Endodermal cell (in vitro differentiated cells): Measurements from ENCODE around the gene ZNF160. TPM values are rescaled to one million over a fixed set of nuclear protein-coding genes. Genes with fewer than 3 reads are reported as not detected.

Experiments used
- DNase-seq: peaks from one replicate; pipeline ENCODE4 v3.0.0-alpha.2; 2017
- H3K27ac ChIP-seq: 2 replicates; pipeline ENCODE4 v1.5.1; 2013; ENCODE audit warnings: mild to moderate bottlenecking, low read depth, low read length, moderate library complexity
- H3K27me3 ChIP-seq: 2 replicates; pipeline ENCODE4 v1.6.1; 2013; ENCODE audit warnings: mild to moderate bottlenecking, low read length, moderate library complexity; ENCODE audit not compliant: insufficient read depth, control insufficient read depth, poor library complexity, severe bottlenecking
- H3K36me3 ChIP-seq: 2 replicates; pipeline ENCODE4 v1.7.0; 2013; ENCODE audit warnings: mild to moderate bottlenecking, low read length, moderate library complexity; ENCODE audit not compliant: control insufficient read depth, insufficient read depth
- H3K4me1 ChIP-seq: one replicate; pipeline ENCODE4 v1.7.0; 2013; ENCODE audit warnings: low read length; ENCODE audit not compliant: control insufficient read depth, insufficient read depth
- H3K4me3 ChIP-seq: 2 replicates; pipeline ENCODE4 v1.5.1; 2013; ENCODE audit warnings: mild to moderate bottlenecking, low read length, moderate library complexity
- H3K9ac ChIP-seq: 2 replicates; pipeline ENCODE4 v1.6.1; 2013; ENCODE audit warnings: mild to moderate bottlenecking, low read length, moderate library complexity; ENCODE audit not compliant: poor library complexity, severe bottlenecking; ENCODE audit errors: extremely low read depth
- H3K9me3 ChIP-seq: 2 replicates; pipeline ENCODE4 v1.6.1; 2013; ENCODE audit warnings: mild to moderate bottlenecking, low read length, moderate library complexity; ENCODE audit not compliant: control insufficient read depth
- H3K27ac Mint-ChIP-seq: 2 replicates; pipeline ENCODE4 v1.8.0; 2020; ENCODE audit warnings: mixed read lengths
- H3K27me3 Mint-ChIP-seq: 2 replicates; pipeline ENCODE4 v1.8.0; 2021; ENCODE audit warnings: mild to moderate bottlenecking, mixed read lengths; ENCODE audit not compliant: insufficient read depth
- H3K36me3 Mint-ChIP-seq: 2 replicates; pipeline ENCODE4 v1.8.0; 2020; ENCODE audit warnings: low read depth, mixed read lengths
- H3K4me1 Mint-ChIP-seq: 2 replicates; pipeline ENCODE4 v1.8.0; 2020; ENCODE audit warnings: mixed read lengths
- H3K4me3 Mint-ChIP-seq: 2 replicates; pipeline ENCODE4 v1.8.0; 2020; ENCODE audit warnings: mild to moderate bottlenecking, moderate library complexity, mixed read lengths
- H3K9me3 Mint-ChIP-seq: 2 replicates; pipeline ENCODE4 v1.8.0; 2020; ENCODE audit warnings: mild to moderate bottlenecking, mixed read lengths
- CTCF ChIP-seq: fragments of 200-600 bp; sonication (generic); conservative IDR thresholded peaks from 2 replicates; pipeline ENCODE4 v1.5.0; 2021; ENCODE audit warnings: antibody characterized with exemption, mild to moderate bottlenecking
- WGBS, 2 experiments: methylation state at CpG; one replicate each; pipeline versions ENCODE4 v1.1.5 to v1.1.7; 2013; ENCODE audit warnings: missing lambda C conversion rate in 2 of 2, mixed read lengths in 1 of 2; ENCODE audit not compliant: insufficient coverage in 1 of 2, insufficient read length in 1 of 2; 5-methylcytosine and 5-hydroxymethylcytosine counted together
- total RNA-seq, 2 donors: library from RNA; stranded (reverse); fragmentation: NEBNext Ultra II Directional in 1 of 2; extraction: Animal tissue kit (Norgen Biotek cat#: 25700) in 1 of 2; gene quantifications; 2 replicates in 1 of 2; 3 replicates in 1 of 2; pipeline ENCODE4 v1.2.1, GENCODE V29; 2021

ZNF160 gene
- total RNA-seq, 2 donors from 2014 or later: 51.7 to 78.3 TPM

- TF ChIP-seq CTCF: peak; percentile 45
- H3K4me1 Mint-ChIP-seq: peaks cover 5% of the 10 kb centered on the region
Observed at GRCh38 chr19:53091413-53092254, 11.6 kb downstream of the ZNF160 start.

DNA sequence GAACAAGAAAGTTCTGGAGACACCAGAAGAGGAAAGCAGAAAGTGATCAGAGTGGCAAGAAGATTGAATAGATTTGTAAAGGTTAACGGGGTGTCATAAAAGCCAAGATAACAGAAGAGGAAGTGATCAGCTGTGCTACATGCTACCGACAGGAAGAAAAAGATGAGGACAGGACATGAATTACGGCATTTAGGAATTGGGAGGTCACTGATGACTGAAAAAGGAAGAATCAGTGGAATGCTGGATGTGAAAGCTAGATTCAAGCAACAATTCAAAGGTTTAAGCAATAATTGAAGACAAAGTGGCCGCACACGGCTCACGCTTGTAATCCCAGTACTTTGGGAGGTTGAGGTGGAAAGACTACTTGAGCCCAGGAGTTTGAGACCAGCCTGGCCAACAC is 15.1 kb downstream of the ZNF160 start:
- no peaks in the 10 kb centered on the region for H3K9me3 Mint-ChIP-seq
- H3K4me3 Mint-ChIP-seq: no peak overlapping the region
- H3K4me1 Mint-ChIP-seq: no peaks in the 10 kb centered on the region
- TF ChIP-seq CTCF: no peak
- H3K9ac ChIP-seq: no peak overlapping the region
- no peaks in the 10 kb centered on the region for H3K27me3 Mint-ChIP-seq
- no peak overlapping the region for H3K27ac ChIP-seq
- H3K36me3 ChIP-seq: peaks cover 71% of the 10 kb centered on the region
- no peak overlapping the region for H3K4me3 ChIP-seq
- WGBS, 2 experiments: 89 to 92% methylated on average over 3 to 6 of the region's 6 CpGs
- no peaks in the 10 kb centered on the region for H3K9me3 ChIP-seq
- no peaks in the 10 kb centered on the region for H3K27me3 ChIP-seq
- no peak overlapping the region for H3K27ac Mint-ChIP-seq
- DNase-seq: no peak
- H3K36me3 Mint-ChIP-seq: peaks cover 83% of the 10 kb centered on the region
- no peaks in the 10 kb centered on the region for H3K4me1 ChIP-seq

More at GRCh38 chr19:53091413-53092254, 11.6 kb downstream of the ZNF160 start:
- Histone ChIP-seq H3K36me3 (peaks cover 67% of the 10 kb centered on the region), H3K9me3 (no peaks in the 10 kb centered on the region), H3K27ac (no peak overlapping the region), H3K4me1 (no peaks in the 10 kb centered on the region), H3K27me3 (no peaks in the 10 kb centered on the region), H3K4me3 (no peak overlapping the region), H3K9ac (no peak overlapping the region)
- Mint-ChIP-seq H3K27ac (no peak overlapping the region), H3K27me3 (no peaks in the 10 kb centered on the region), H3K4me3 (no peak overlapping the region), H3K9me3 (no peaks in the 10 kb centered on the region), H3K36me3 (peaks cover 62% of the 10 kb centered on the region)
- peak; percentile 89 for DNase-seq
- WGBS, 2 experiments: 90% methylated on average over 6 to 17 of the region's 19 CpGs

- no peaks in the 10 kb centered on the region for H3K4me1 Mint-ChIP-seq
- no peak overlapping the region for H3K27ac Mint-ChIP-seq
Observed at GRCh38 chr19:53086949-53087348, 16.3 kb downstream of the ZNF160 start.

More at GRCh38 chr19:53086949-53087348, 16.3 kb downstream of the ZNF160 start:
- H3K27me3 ChIP-seq: no peaks in the 10 kb centered on the region
- no peak for TF ChIP-seq CTCF
- no peak overlapping the region for H3K27ac ChIP-seq
- H3K9me3 Mint-ChIP-seq: peaks cover 5% of the 10 kb centered on the region
- H3K9ac ChIP-seq: no peak overlapping the region
- H3K4me3 ChIP-seq: no peak overlapping the region
- H3K36me3 Mint-ChIP-seq: peaks cover 88% of the 10 kb centered on the region
- peaks cover 7% of the 10 kb centered on the region for H3K9me3 ChIP-seq
- H3K27me3 Mint-ChIP-seq: no peaks in the 10 kb centered on the region
- no peak overlapping the region for H3K4me3 Mint-ChIP-seq
- no peaks in the 10 kb centered on the region for H3K4me1 ChIP-seq
- DNase-seq: no peak
- WGBS, 2 experiments: 82 to 89% methylated on average over 5 of the region's 5 CpGs
- H3K36me3 ChIP-seq: peaks cover 77% of the 10 kb centered on the region
